HG03103 (cell line): Measurements from ENCODE around the gene CYS1.

ENCODE experiments used
- ATAC-seq: cut with Tn5 transposase; IDR thresholded peaks from one replicate; pipeline ENCODE4 v1.9.1; 2021; ENCODE audit warnings: low read depth; ENCODE audit not compliant: unreplicated experiment

Gene CYS1

GRCh38 chr2:10073706-10074105, 6.5 kb downstream of the CYS1 start:
- ATAC-seq, result no peak

- peak; percentile 77 for ATAC-seq
These were observed 7.3 kb downstream of the CYS1 start for GRCh38 chr2:10072656-10073480.

- ATAC-seq, result no peak
These were observed 8.6 kb downstream of the CYS1 start for GRCh38 chr2:10071595-10071994.

GRCh38 chr2:10071176-10071575, 9.0 kb downstream of the CYS1 start:
- no peak for ATAC-seq

- ATAC-seq, result no peak
These were observed 12.3 kb downstream of the CYS1 start for GRCh38 chr2:10067881-10068280.

- ATAC-seq, result no peak
These were observed 12.9 kb downstream of the CYS1 start for GRCh38 chr2:10067330-10067729.

- no peak for ATAC-seq
These were observed 14.5 kb downstream of the CYS1 start for GRCh38 chr2:10065773-10066055.

GRCh38 chr2:10064932-10065772, 15.1 kb downstream of the CYS1 start:
- no peak for ATAC-seq

GRCh38 chr2:10063566-10063965, 16.6 kb downstream of the CYS1 start:
- no peak for ATAC-seq

- no peak for ATAC-seq
These were observed 17.3 kb downstream of the CYS1 start for GRCh38 chr2:10062931-10063365.

- ATAC-seq, result no peak
These were observed 18.8 kb downstream of the CYS1 start for GRCh38 chr2:10061221-10061925.

- no peak for ATAC-seq
These were observed 20.5 kb downstream of the CYS1 start for GRCh38 chr2:10059552-10060335.

- ATAC-seq, result no peak
These were observed 21.2 kb downstream of the CYS1 start for GRCh38 chr2:10059016-10059351.

- ATAC-seq, result no peak
These were observed 21.8 kb downstream of the CYS1 start for GRCh38 chr2:10058251-10059015.

- no peak for ATAC-seq
These were observed 22.7 kb downstream of the CYS1 start for GRCh38 chr2:10057231-10058107.

GRCh38 chr2:10056439-10056838, 23.8 kb downstream of the CYS1 start:
- no peak for ATAC-seq

- no peak for ATAC-seq
These were observed 25.2 kb downstream of the CYS1 start for GRCh38 chr2:10054976-10055375.

- no peak for ATAC-seq
These were observed 25.8 kb downstream of the CYS1 start for GRCh38 chr2:10054424-10054823.

GRCh38 chr2:10053351-10053750, 26.9 kb downstream of the CYS1 start:
- no peak for ATAC-seq
